ENCODE measurements around the gene GREB1.

Gene GREB1

DNA sequence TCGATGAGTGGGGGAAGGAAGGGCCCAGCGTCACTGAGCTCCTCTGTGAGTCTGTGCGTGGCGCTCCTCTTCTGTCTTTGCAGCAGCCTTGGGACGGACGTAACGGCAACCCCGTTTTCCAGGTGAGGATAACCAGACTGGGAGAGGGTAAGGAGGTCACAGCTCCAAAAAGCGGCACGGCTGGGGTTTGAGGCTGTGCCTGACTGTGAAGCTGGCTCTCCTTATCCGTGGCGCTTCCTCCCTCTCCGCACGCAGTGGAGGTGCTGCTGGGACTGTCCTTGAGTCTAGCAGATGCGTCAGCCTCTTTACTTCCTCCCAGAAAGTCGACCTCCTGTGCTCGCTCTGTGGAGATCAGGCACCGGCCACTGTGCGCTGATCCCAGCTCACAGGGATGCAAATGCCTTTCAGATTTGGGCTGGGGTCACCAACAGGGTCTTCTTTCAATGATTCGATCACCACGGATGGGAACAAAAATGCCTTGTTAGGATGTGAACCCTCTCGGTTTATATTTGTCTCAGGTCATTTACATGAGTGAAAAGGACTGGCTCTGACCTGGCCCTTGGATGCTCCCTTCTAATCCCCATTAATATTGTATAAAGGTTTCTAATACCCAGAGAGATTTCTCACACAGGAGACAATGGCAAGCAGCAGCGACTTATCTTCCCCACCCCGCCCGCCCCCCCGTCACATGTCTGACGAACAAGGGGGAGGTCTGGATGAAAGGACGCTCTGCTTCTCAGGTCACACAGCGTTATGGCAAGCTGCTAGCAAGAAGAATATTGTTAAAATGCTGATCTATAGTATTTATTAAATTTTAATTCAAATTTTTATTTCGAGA is 37.8 kb upstream of the GREB1 start:
- Histone ChIP-seq H3K27me3 (no peaks in the 10 kb centered on the region), H3K27ac (no peak overlapping the region), H3K4me1 (no peaks in the 10 kb centered on the region), H3K4me3 (no peak overlapping the region), H3K9ac (no peak overlapping the region), H4K20me1 (no peaks in the 10 kb centered on the region), H3K36me3 (no peaks in the 10 kb centered on the region), H3K4me2 (no peak overlapping the region), H3K9me3 (no peaks in the 10 kb centered on the region)
- TF ChIP-seq Cebpa-rat (IDR thresholded peaks at IDR 0.05): no peak

- Histone ChIP-seq H3K27me3 (no peaks in the 10 kb centered on the region), H3K4me3 (no peak overlapping the region), H3K9me3 (peaks cover 10% of the 10 kb centered on the region), H4K20me1 (no peaks in the 10 kb centered on the region), H3K4me1 (no peaks in the 10 kb centered on the region), H3K9ac (no peak overlapping the region), H3K36me3 (no peaks in the 10 kb centered on the region), H3K4me2 (no peak overlapping the region), H3K27ac (no peak overlapping the region)
- TF ChIP-seq Cebpa-rat (IDR thresholded peaks at IDR 0.05): no peak
Observed at GRCh38 chr2:11498543-11499034, 35.3 kb upstream of the GREB1 start.

DNA sequence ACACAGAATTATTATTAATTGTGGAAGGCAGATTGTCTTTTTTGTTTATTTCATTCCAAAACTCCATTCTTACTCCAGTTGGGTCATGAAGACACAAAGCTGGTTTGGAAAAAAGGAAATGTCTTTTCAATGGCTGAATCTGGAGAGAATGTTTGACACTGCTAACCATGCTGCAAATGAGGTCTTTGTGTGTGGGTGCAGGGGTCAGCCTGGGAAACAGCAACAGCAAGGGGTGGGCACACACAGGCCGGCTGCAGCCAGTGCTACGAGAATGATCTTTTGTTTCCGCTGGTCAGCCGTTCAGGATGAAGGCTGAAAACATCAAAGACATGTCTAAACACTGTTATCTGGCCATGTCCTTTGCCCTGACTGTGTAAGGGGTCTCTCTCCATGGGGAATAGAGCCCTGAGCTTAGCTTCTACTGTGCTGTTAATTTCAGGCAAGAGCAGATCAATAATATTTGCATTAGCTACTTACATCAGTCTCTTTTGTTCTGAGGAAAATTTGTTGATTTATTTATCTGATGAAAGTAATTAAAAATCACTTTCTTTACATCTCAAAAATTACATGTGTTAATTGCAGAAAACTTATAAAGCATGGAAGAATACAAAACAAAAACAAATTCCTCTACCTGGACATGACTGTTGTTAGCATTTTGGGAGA is 34.6 kb upstream of the GREB1 start:
- Histone ChIP-seq H3K4me3 (no peak overlapping the region), H3K9ac (no peak overlapping the region), H3K4me1 (no peaks in the 10 kb centered on the region), H3K9me3 (peaks cover 16% of the 10 kb centered on the region), H4K20me1 (no peaks in the 10 kb centered on the region), H3K4me2 (no peak overlapping the region), H3K27ac (no peak overlapping the region), H3K36me3 (no peaks in the 10 kb centered on the region), H3K27me3 (no peaks in the 10 kb centered on the region)
- TF ChIP-seq Cebpa-rat (IDR thresholded peaks at IDR 0.05): no peak

- no peak overlapping the region for H3K9ac ChIP-seq
- no peaks in the 10 kb centered on the region for H3K36me3 ChIP-seq
- H3K27ac ChIP-seq: no peak overlapping the region
- H4K20me1 ChIP-seq: no peaks in the 10 kb centered on the region
- no peak overlapping the region for H3K4me2 ChIP-seq
- H3K9me3 ChIP-seq: peaks cover 25% of the 10 kb centered on the region
- no peaks in the 10 kb centered on the region for H3K27me3 ChIP-seq
- H3K4me3 ChIP-seq: no peak overlapping the region
- TF ChIP-seq Cebpa-rat (IDR thresholded peaks at IDR 0.05): no peak
- no peaks in the 10 kb centered on the region for H3K4me1 ChIP-seq
Observed at GRCh38 chr2:11500702-11501303, 33.0 kb upstream of the GREB1 start.

GRCh38 chr2:11502740-11503292 is 31.0 kb upstream of the GREB1 start:
- H3K27ac ChIP-seq: no peak overlapping the region
- H3K4me2 ChIP-seq: no peak overlapping the region
- no peak for TF ChIP-seq Cebpa-rat (IDR thresholded peaks at IDR 0.05)
- H3K4me3 ChIP-seq: no peak overlapping the region
- H3K9ac ChIP-seq: no peak overlapping the region
- H3K9me3 ChIP-seq: peaks cover 25% of the 10 kb centered on the region
- no peaks in the 10 kb centered on the region for H3K36me3 ChIP-seq
- no peaks in the 10 kb centered on the region for H3K4me1 ChIP-seq
- no peaks in the 10 kb centered on the region for H3K27me3 ChIP-seq
- H4K20me1 ChIP-seq: no peaks in the 10 kb centered on the region

- H3K4me3 ChIP-seq: no peak overlapping the region
- no peaks in the 10 kb centered on the region for H3K36me3 ChIP-seq
- no peak overlapping the region for H3K27ac ChIP-seq
- no peaks in the 10 kb centered on the region for H3K4me1 ChIP-seq
- no peak overlapping the region for H3K9ac ChIP-seq
- no peaks in the 10 kb centered on the region for H3K27me3 ChIP-seq
- H3K4me2 ChIP-seq: no peak overlapping the region
- no peaks in the 10 kb centered on the region for H4K20me1 ChIP-seq
- peaks cover 25% of the 10 kb centered on the region for H3K9me3 ChIP-seq
- TF ChIP-seq Cebpa-rat (IDR thresholded peaks at IDR 0.05): no peak
Observed at GRCh38 chr2:11503354-11503927, 30.4 kb upstream of the GREB1 start.

GRCh38 chr2:11505652-11506610 is 27.9 kb upstream of the GREB1 start:
- H3K36me3 ChIP-seq: no peaks in the 10 kb centered on the region
- no peaks in the 10 kb centered on the region for H3K27me3 ChIP-seq
- no peaks in the 10 kb centered on the region for H3K4me1 ChIP-seq
- H3K4me3 ChIP-seq: no peak overlapping the region
- no peak overlapping the region for H3K9ac ChIP-seq
- peaks cover 25% of the 10 kb centered on the region for H3K9me3 ChIP-seq
- H4K20me1 ChIP-seq: no peaks in the 10 kb centered on the region
- H3K4me2 ChIP-seq: no peak overlapping the region
- TF ChIP-seq Cebpa-rat (IDR thresholded peaks at IDR 0.05): no peak
- no peak overlapping the region for H3K27ac ChIP-seq

- Histone ChIP-seq H4K20me1 (no peaks in the 10 kb centered on the region), H3K4me3 (no peak overlapping the region), H3K27ac (no peak overlapping the region), H3K27me3 (no peaks in the 10 kb centered on the region), H3K9me3 (peaks cover 25% of the 10 kb centered on the region), H3K4me1 (no peaks in the 10 kb centered on the region), H3K9ac (no peak overlapping the region), H3K36me3 (no peaks in the 10 kb centered on the region), H3K4me2 (no peak overlapping the region)
- TF ChIP-seq Cebpa-rat (IDR thresholded peaks at IDR 0.05): no peak
Observed at GRCh38 chr2:11506611-11506969, 27.3 kb upstream of the GREB1 start.

DNA sequence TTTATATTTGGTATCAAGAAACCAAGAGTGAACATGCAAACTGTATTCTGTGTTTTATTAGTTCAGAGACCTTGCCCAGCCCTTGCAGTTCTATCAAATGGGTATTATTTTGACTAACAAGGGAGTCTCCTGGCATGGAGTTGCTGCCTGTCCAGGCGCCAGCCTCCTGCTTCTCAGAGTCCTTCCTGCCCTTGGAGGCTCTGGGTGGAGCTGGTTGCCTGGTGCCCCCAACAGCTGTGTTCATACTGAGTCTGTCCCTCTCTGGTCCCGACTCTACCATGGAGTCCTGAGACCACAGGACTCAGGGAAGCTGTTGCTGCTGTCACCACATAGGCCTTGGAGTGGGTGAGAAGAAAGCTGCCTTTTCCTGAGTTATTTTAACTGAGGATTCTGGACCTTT is 26.3 kb upstream of the GREB1 start:
- H3K4me1 ChIP-seq: no peaks in the 10 kb centered on the region
- no peak overlapping the region for H3K9ac ChIP-seq

More for the DNA sequence above, 26.3 kb upstream of the GREB1 start:
- H3K27ac ChIP-seq: no peak overlapping the region
- H3K36me3 ChIP-seq: no peaks in the 10 kb centered on the region
- H3K4me3 ChIP-seq: no peak overlapping the region
- no peaks in the 10 kb centered on the region for H4K20me1 ChIP-seq
- peaks cover 25% of the 10 kb centered on the region for H3K9me3 ChIP-seq
- H3K27me3 ChIP-seq: no peaks in the 10 kb centered on the region
- no peak for TF ChIP-seq Cebpa-rat (IDR thresholded peaks at IDR 0.05)
- H3K4me2 ChIP-seq: no peak overlapping the region

Measured in BLaER1 (cell line).